Suprapubic skin (tissue), 4 donors: ENCODE measurements around the gene MYOM3. TPM values are rescaled to one million over a fixed set of nuclear protein-coding genes. Genes with fewer than 3 reads are reported as not detected.

Experiments
- DNase-seq, 2 donors: peaks; one replicate each; pipeline ENCODE4 v3.0.0-alpha.2; 2019; ENCODE audit warnings: low spot score in 2 of 2
- H3K27ac ChIP-seq: fragments of 200-600 bp; sonication (generic); one replicate; pipeline ENCODE4 v1.5.1; 2019
- H3K27me3 ChIP-seq: fragments of 200-600 bp; sonication (generic); one replicate; pipeline ENCODE4 v1.5.1; 2019
- H3K36me3 ChIP-seq: fragments of 200-600 bp; sonication (generic); one replicate; pipeline ENCODE4 v1.5.1; 2019
- H3K4me1 ChIP-seq: fragments of 200-600 bp; sonication (generic); one replicate; pipeline ENCODE4 v1.5.1; 2019
- H3K4me3 ChIP-seq: fragments of 200-600 bp; sonication (generic); one replicate; pipeline ENCODE4 v1.5.1; 2019; ENCODE audit warnings: mild to moderate bottlenecking
- H3K9me3 ChIP-seq: fragments of 200-600 bp; sonication (generic); one replicate; pipeline ENCODE4 v1.5.1; 2019
- EP300 ChIP-seq: sonication (generic); formaldehyde crosslinking; IDR thresholded peaks from one replicate; pipeline ENCODE4 v1.6.1; 2017; ENCODE audit warnings: antibody characterized with exemption
- POLR2A ChIP-seq, 2 donors: fragments of 450-650 bp; IDR thresholded peaks; one replicate each; pipeline ENCODE4 v1.6.1; 2017; ENCODE audit warnings: antibody characterized with exemption in 2 of 2, mild to moderate bottlenecking in 2 of 2, moderate library complexity in 2 of 2
- POLR2AphosphoS5 ChIP-seq, 3 donors: sonication (generic); formaldehyde crosslinking; IDR thresholded peaks; one replicate each; pipeline ENCODE4 v1.6.1; 2017; ENCODE audit warnings: antibody characterized with exemption in 3 of 3
- WGBS: methylation state at CpG from one replicate; pipeline ENCODE4 v1.1.5; 2018; 5-methylcytosine and 5-hydroxymethylcytosine counted together
- total RNA-seq, 4 donors: library from RNA; depleted of rRNA; stranded (reverse); fragments of >200 nt; gene quantifications; one replicate each; pipeline ENCODE4 v1.1.0, GENCODE V29; 2016
- TF ChIP-seq, protein P1 (sequence below), 2 donors: fragments of 200-600 bp in 1 of 2; fragments of 450-650 bp in 1 of 2; sonication (generic) in 1 of 2; IDR thresholded peaks; one replicate each; pipeline ENCODE4 v1.5.1; 2016 to 2019; ENCODE audit warnings: antibody characterized with exemption in 2 of 2, mild to moderate bottlenecking in 1 of 2, moderate library complexity in 1 of 2

The MYOM3 gene
- total RNA-seq, 4 donors from 2014 or later, result 1.5 to 2.3 (median 2.1) TPM

DNA sequence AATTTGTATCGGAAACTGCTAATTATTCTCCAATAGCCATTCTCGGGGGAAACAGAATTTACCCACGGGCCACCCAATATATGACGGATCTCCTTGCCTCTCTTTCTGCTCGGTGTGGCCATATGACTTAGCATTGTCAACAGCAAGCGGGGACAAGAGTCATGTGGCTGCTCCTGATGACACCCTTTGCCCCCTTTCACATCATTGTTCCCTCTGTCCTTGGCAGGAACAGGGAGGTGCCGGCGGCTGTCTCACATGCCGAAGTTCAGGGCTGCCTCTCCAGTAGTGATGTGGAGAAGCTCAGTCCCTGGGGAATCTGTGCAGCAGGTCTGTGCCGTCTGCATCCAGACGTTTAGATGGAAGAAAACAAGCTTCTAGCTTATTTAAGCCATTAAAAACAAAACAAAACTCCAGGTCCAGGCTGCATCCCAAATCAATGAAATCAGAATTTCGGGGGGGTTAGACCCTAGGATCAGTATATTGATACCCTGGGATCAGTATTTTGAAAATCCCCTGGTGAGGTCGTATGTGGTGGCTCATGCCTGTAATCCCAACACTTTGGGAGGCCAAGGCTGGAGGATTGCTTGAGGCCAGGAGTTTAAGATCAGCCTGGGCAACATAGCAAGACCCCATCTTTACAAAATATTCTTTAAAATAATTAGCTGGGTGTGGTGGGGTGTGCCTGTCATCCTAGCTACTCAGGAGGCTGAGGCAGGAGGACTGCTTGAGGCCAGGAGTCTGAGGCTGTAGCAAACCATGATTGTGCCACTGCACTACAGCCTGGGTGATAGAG, 10.8 kb downstream of the MYOM3 start:
- no peaks in the 10 kb centered on the region for H3K36me3 ChIP-seq
- TF ChIP-seq EP300, result no peak
- no peaks in the 10 kb centered on the region for H3K27me3 ChIP-seq
- 81% methylated on average over 13 of the region's 13 CpGs for WGBS
- no peak overlapping the region for H3K4me3 ChIP-seq
- H3K4me1 ChIP-seq, result peaks cover 29% of the 10 kb centered on the region
- H3K9me3 ChIP-seq, result no peaks in the 10 kb centered on the region
- H3K27ac ChIP-seq, result no peak overlapping the region
- DNase-seq, result no peak

DNA sequence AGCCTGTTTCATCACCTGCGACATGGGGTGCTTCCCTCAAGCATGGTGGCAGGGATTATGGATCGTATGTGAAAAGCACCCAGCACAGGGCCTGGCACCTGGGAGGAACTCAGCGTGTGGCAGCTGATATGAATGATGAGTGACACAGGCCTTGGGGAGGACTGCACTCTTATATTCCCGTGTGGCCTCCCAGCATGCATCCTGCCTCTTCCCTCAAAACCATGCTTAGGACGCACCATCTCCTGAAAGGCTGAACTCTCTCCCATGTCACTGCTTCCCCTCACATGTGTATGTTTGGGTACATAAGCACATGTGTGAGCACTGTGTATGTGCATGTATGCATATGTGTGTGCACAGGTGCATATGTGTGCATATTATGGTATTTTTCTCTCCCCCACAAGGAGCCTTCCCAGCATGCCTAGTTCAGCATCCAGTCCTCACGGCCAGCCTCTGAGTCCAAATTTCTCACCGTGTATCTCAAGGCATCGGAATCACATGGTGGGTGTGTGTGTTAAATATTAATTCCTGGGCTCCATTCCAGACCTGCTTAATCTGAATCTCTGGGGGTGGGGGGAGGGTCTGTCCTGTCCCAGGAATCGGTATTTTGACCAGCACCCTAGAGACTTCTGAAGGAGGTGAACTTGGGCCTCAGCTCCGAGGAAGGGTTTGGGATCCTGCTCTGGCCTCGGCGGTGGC, 12.8 kb downstream of the MYOM3 start:
- no peak for DNase-seq
- no peak overlapping the region for H3K4me3 ChIP-seq
- peaks cover 15% of the 10 kb centered on the region for H3K4me1 ChIP-seq
- WGBS, result 72% methylated on average over 9 of the region's 12 CpGs
- H3K9me3 ChIP-seq, result no peaks in the 10 kb centered on the region
- H3K36me3 ChIP-seq, result no peaks in the 10 kb centered on the region
- H3K27ac ChIP-seq, result no peak overlapping the region
- no peaks in the 10 kb centered on the region for H3K27me3 ChIP-seq
- TF ChIP-seq, protein P1, sequence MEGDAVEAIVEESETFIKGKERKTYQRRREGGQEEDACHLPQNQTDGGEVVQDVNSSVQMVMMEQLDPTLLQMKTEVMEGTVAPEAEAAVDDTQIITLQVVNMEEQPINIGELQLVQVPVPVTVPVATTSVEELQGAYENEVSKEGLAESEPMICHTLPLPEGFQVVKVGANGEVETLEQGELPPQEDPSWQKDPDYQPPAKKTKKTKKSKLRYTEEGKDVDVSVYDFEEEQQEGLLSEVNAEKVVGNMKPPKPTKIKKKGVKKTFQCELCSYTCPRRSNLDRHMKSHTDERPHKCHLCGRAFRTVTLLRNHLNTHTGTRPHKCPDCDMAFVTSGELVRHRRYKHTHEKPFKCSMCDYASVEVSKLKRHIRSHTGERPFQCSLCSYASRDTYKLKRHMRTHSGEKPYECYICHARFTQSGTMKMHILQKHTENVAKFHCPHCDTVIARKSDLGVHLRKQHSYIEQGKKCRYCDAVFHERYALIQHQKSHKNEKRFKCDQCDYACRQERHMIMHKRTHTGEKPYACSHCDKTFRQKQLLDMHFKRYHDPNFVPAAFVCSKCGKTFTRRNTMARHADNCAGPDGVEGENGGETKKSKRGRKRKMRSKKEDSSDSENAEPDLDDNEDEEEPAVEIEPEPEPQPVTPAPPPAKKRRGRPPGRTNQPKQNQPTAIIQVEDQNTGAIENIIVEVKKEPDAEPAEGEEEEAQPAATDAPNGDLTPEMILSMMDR (IDR thresholded peaks at IDR 0.05), result no peak
- no peak for TF ChIP-seq POLR2AphosphoS5 (IDR thresholded peaks at IDR 0.05)
- no peak for TF ChIP-seq POLR2A (IDR thresholded peaks at IDR 0.05)
- TF ChIP-seq EP300, result no peak

DNA sequence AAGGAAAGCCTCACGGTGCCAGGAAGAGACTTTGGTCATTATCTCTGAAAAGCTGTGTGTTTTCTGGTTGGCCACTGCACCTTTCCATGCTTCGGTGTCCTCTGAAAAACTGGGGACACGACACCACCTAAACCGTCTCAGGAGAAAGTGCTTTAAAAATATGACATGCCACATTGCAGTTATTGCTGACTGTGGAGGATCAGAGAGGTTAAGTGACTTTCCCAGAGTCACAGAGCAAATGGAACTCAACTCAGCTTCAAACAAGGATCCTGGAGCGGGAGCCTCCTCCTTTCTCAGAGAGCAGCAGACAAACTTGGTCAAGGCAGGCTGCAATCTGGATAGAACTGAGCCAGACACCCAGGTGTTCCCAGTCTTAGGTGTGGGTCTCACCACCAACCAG, 13.8 kb downstream of the MYOM3 start:
- Histone ChIP-seq H3K4me1 (peaks cover 11% of the 10 kb centered on the region), H3K36me3 (no peaks in the 10 kb centered on the region)
- WGBS, result 85% methylated on average over 5 of the region's 5 CpGs

DNA sequence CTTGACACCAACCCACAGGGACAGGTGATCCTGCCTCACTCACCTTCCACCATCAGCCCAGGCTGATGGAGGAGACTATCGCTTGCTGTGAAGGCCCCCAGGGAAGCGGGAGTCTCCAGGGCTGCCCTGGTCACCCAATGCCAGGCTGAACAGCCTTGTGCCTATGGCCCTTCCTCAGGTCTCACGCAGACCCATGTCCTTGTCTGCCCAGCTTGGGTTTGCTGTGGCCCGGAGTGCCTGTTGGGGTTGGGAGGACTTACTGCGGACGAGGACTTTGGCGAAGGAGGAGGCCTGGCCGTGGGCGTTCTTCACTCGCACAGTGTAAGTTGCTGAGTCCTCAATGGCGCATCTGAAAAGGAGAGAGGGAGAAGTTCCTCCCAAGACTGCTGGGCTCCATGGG, 14.3 kb downstream of the MYOM3 start:
- no peak overlapping the region for H3K27ac ChIP-seq
- no peak overlapping the region for H3K4me3 ChIP-seq
- no peaks in the 10 kb centered on the region for H3K27me3 ChIP-seq
- TF ChIP-seq, protein P1 (IDR thresholded peaks at IDR 0.05), result no peak
- no peak for TF ChIP-seq POLR2AphosphoS5 (IDR thresholded peaks at IDR 0.05)
- TF ChIP-seq POLR2A (IDR thresholded peaks at IDR 0.05), result no peak
- no peak for TF ChIP-seq EP300
- 90% methylated on average over 7 of the region's 11 CpGs for WGBS
- H3K36me3 ChIP-seq, result no peaks in the 10 kb centered on the region
- H3K9me3 ChIP-seq, result no peaks in the 10 kb centered on the region
- DNase-seq, result no peak
- H3K4me1 ChIP-seq, result peaks cover 7% of the 10 kb centered on the region

More for the DNA sequence above, 13.8 kb downstream of the MYOM3 start:
- Histone ChIP-seq H3K4me3 (no peak overlapping the region), H3K27me3 (no peaks in the 10 kb centered on the region), H3K9me3 (no peaks in the 10 kb centered on the region), H3K27ac (no peak overlapping the region)
- TF ChIP-seq, protein P1 (IDR thresholded peaks at IDR 0.05), result no peak
- TF ChIP-seq POLR2A (IDR thresholded peaks at IDR 0.05), result no peak
- TF ChIP-seq POLR2AphosphoS5 (IDR thresholded peaks at IDR 0.05), result no peak
- TF ChIP-seq EP300, result no peak
- DNase-seq, result no peak

DNA sequence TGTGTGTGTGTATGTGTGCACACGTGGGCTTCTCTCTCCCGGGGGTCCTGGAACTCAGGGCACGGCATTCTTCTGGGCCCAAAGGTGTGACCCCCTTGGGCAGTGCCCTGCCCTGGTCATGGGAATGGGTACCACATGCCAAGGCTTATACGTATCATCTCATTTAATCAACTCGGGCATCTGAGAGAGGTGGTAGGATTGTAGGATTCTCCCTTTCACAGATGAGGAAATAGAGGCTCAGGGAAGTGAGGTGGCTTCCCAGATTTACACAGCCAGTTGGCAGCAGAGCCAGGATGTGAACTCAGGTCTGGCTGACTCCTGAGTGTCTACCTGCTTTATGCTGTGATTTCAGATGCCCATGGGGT, 15.2 kb downstream of the MYOM3 start:
- 93% methylated on average over 4 of the region's 5 CpGs for WGBS
- Histone ChIP-seq H3K36me3 (no peaks in the 10 kb centered on the region), H3K27me3 (no peaks in the 10 kb centered on the region), H3K4me1 (no peaks in the 10 kb centered on the region), H3K4me3 (no peak overlapping the region), H3K27ac (no peak overlapping the region), H3K9me3 (no peaks in the 10 kb centered on the region)
- no peak for TF ChIP-seq POLR2A (IDR thresholded peaks at IDR 0.05)
- no peak for TF ChIP-seq POLR2AphosphoS5 (IDR thresholded peaks at IDR 0.05)
- TF ChIP-seq, protein P1 (IDR thresholded peaks at IDR 0.05), result no peak
- no peak for TF ChIP-seq EP300
- DNase-seq, result no peak
